ENCODE data around the gene MACROD2. TPM values are rescaled to one million over a fixed set of nuclear protein-coding genes. Genes with fewer than 3 reads are reported as not detected.

Gene MACROD2
- total and polyA plus RNA-seq, 2 experiments from 2014 or later: 2.8 to 4.3 TPM

DNA sequence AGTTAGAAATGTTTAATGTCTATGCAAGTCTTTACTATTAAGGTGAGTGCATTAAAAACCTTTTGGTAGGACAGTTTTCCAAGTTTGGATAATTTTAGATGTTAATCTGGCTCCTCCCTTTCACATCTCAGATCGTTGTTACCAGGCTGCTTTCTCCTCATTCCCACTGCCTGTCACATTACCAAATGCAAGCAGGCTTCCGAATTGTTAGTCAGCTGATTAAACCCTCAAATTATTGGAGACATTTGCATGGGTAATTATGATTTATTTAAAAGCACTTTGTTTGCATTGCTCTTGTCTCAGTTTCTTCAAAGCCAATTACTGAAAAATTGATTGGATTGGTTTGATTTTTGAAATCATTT, 1761.4 kb downstream of the MACROD2 start:
- no peak overlapping the region for H3K4me3 ChIP-seq
- Mint-ChIP-seq H3K4me1 (peaks cover 10% of the 10 kb centered on the region), H3K4me3 (no peak overlapping the region), H3K27ac (no peak overlapping the region), H3K27me3 (ENCODE audit: insufficient read depth, low read depth, poor library complexity) (no peaks in the 10 kb centered on the region), H3K9me3 (no peaks in the 10 kb centered on the region), H3K36me3 (ENCODE audit: low read depth) (no peaks in the 10 kb centered on the region; the same call in 2 of the 3 replicates)
- no peak overlapping the region for H3K27ac ChIP-seq (ENCODE audit: low read depth)
- no peaks in the 10 kb centered on the region for H3K36me3 ChIP-seq (ENCODE audit: insufficient read depth)
- H3K79me2 ChIP-seq (replicated peaks; ENCODE audit: insufficient read depth): no peaks in the 10 kb centered on the region
- no peaks in the 10 kb centered on the region for H3F3A ChIP-seq (replicated peaks; ENCODE audit: low read depth)
- H3K4me2 ChIP-seq: peak overlapping the region; percentile 40; the same call in 1 of the 2 replicates
- H4K20me1 ChIP-seq (replicated peaks; ENCODE audit: insufficient read depth): no peaks in the 10 kb centered on the region
- DNase-seq (ENCODE audit: low spot score): no peak
- ATAC-seq: no peak
- no peaks in the 10 kb centered on the region for H3K27me3 ChIP-seq (ENCODE audit: insufficient read depth)
- H2AFZ ChIP-seq: no peak overlapping the region
- peaks cover 13% of the 10 kb centered on the region for H3K4me1 ChIP-seq (ENCODE audit: insufficient read depth)
- TF ChIP-seq JUNB (IDR thresholded peaks at IDR 0.05; ENCODE audit: unreplicated experiment): no peak
- no peak for TF ChIP-seq ZNF462 (CRISPR knock-in tag; IDR thresholded peaks at IDR 0.05)
- no peak for TF ChIP-seq CTCF (conservative IDR thresholded peaks at IDR 0.05; ENCODE audit: low read depth in 2 of 2)
- TF ChIP-seq REST (IDR thresholded peaks at IDR 0.05; ENCODE audit: unreplicated experiment): no peak
- TF ChIP-seq ZNF331 (CRISPR knock-in tag; IDR thresholded peaks at IDR 0.05; ENCODE audit: low read depth): no peak
- no peak for TF ChIP-seq ZNF114 (CRISPR knock-in tag; IDR thresholded peaks at IDR 0.05)
- no peak for TF ChIP-seq CREB1 (CRISPR knock-in tag; IDR thresholded peaks at IDR 0.05; ENCODE audit: low read depth)
- no peak for TF ChIP-seq NANOG (IDR thresholded peaks at IDR 0.05; ENCODE audit: borderline replicate concordance)
- no peak for TF ChIP-seq POLR2AphosphoS5 (IDR thresholded peaks at IDR 0.05; ENCODE audit: low read depth)
- TF ChIP-seq STAT1 (IDR thresholded peaks at IDR 0.05; ENCODE audit: unreplicated experiment): no peak
- no peak for TF ChIP-seq EZH2 (IDR thresholded peaks at IDR 0.05; ENCODE audit: low read depth, unreplicated experiment)
- TF ChIP-seq EZH2phosphoT487 (IDR thresholded peaks at IDR 0.05; ENCODE audit: unreplicated experiment): no peak
- TF ChIP-seq, protein P1, sequence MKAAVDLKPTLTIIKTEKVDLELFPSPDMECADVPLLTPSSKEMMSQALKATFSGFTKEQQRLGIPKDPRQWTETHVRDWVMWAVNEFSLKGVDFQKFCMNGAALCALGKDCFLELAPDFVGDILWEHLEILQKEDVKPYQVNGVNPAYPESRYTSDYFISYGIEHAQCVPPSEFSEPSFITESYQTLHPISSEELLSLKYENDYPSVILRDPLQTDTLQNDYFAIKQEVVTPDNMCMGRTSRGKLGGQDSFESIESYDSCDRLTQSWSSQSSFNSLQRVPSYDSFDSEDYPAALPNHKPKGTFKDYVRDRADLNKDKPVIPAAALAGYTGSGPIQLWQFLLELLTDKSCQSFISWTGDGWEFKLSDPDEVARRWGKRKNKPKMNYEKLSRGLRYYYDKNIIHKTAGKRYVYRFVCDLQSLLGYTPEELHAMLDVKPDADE (IDR thresholded peaks at IDR 0.05): no peak
- peaks cover 3% of the 10 kb centered on the region; the same call in 1 of the 2 replicates for H3K9me2 ChIP-seq (ENCODE audit: insufficient read depth)

Measured in GM23338 (cell line).